ENCODE data around the gene USP12.

DNA sequence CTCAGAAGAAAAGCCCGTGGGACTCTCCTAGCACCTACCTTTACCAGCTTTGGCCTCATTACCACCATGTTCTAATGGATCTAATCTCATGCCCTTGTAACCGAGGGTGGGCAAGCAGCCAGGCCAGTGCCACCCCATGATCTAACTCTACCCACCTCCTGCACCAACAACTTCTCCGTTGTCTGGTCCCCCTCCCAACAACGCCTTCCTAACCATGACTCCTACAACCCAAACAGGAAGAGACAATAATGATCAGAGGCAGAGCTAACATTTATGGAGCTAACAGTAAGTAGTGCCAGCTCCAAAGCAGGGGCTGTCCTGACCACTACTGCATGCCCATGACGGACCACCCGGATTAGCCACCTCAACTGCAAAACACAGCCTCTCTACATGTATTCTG lies 3.5 kb downstream of the USP12 start:
- TF ChIP-seq, protein P1, sequence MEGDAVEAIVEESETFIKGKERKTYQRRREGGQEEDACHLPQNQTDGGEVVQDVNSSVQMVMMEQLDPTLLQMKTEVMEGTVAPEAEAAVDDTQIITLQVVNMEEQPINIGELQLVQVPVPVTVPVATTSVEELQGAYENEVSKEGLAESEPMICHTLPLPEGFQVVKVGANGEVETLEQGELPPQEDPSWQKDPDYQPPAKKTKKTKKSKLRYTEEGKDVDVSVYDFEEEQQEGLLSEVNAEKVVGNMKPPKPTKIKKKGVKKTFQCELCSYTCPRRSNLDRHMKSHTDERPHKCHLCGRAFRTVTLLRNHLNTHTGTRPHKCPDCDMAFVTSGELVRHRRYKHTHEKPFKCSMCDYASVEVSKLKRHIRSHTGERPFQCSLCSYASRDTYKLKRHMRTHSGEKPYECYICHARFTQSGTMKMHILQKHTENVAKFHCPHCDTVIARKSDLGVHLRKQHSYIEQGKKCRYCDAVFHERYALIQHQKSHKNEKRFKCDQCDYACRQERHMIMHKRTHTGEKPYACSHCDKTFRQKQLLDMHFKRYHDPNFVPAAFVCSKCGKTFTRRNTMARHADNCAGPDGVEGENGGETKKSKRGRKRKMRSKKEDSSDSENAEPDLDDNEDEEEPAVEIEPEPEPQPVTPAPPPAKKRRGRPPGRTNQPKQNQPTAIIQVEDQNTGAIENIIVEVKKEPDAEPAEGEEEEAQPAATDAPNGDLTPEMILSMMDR (IDR thresholded peaks at IDR 0.05; ENCODE audit: insufficient read depth, low read length): no peak
- TF ChIP-seq POLR2AphosphoS5 (IDR thresholded peaks at IDR 0.05; ENCODE audit: low read depth): no peak

Data from HL-60 (cell line).